Activated CD4-positive, alpha-beta T cell treated with anti-CD3 and anti-CD28 coated beads for 36 hours (primary cell): ENCODE results near the gene C6orf163. TPM values are rescaled to one million over a fixed set of nuclear protein-coding genes. Genes with fewer than 3 reads are reported as not detected.
A peak's percentile ranks its signal among the peaks of the same experiment; 100 is the strongest.

Experiments
- ATAC-seq: fragments of 200-7000 bp; cut with Tn5 transposase; one replicate; pipeline ENCODE4 v1.10.0; 2021; ENCODE audit warnings: mild to moderate bottlenecking, moderate library complexity
- CTCF ChIA-PET: fragments of 350-600 bp; sonication (Branson Sonifier 250); formaldehyde crosslinking; loops from one replicate; lab custom pipeline; 2021; ENCODE audit warnings: antibody characterized with exemption; lab: Charles Lee
- POLR2A ChIA-PET: fragments of 350-600 bp; sonication (Branson Sonifier 250); formaldehyde crosslinking; loops from one replicate; lab custom pipeline; 2021; ENCODE audit warnings: antibody characterized with exemption, inconsistent platforms; lab: Charles Lee
- DNase-seq: peaks from one replicate; pipeline ENCODE4 v3.0.0-alpha.2; 2020
- H3K27ac Mint-ChIP-seq: one replicate; pipeline ENCODE4 v1.8.0; 2021; ENCODE audit warnings: mixed read lengths
- H3K27me3 Mint-ChIP-seq: one replicate; pipeline ENCODE4 v1.8.0; 2021; ENCODE audit warnings: mixed read lengths
- H3K36me3 Mint-ChIP-seq: one replicate; pipeline ENCODE4 v1.8.0; 2021; ENCODE audit warnings: low read depth, mixed read lengths
- H3K4me1 Mint-ChIP-seq: one replicate; pipeline ENCODE4 v1.8.0; 2021; ENCODE audit warnings: mixed read lengths
- H3K4me3 Mint-ChIP-seq: one replicate; pipeline ENCODE4 v1.8.0; 2021; ENCODE audit warnings: mild to moderate bottlenecking, moderate library complexity, mixed read lengths
- H3K9me3 Mint-ChIP-seq: one replicate; pipeline ENCODE4 v1.8.0; 2021; ENCODE audit warnings: low read depth, mixed read lengths
- intact Hi-C, 2 experiments: fragments of 100-400 bp; cut with DNase I in 1 of 2; cut with micrococcal nuclease in 1 of 2; formaldehyde crosslinking; loops; one replicate each; pipeline versions ENCODE4 v1.14.2 to v1.15.1; 2022 to 2024; cut with DNase I, micrococcal nuclease
- total RNA-seq, 2 experiments: library from RNA; stranded (reverse); gene quantifications; one replicate each; pipeline ENCODE4 v1.2.3, GENCODE V29; 2021

Gene C6orf163
- total RNA-seq, 2 experiments from 2014 or later: 1.2 to 1.5 TPM

DNA sequence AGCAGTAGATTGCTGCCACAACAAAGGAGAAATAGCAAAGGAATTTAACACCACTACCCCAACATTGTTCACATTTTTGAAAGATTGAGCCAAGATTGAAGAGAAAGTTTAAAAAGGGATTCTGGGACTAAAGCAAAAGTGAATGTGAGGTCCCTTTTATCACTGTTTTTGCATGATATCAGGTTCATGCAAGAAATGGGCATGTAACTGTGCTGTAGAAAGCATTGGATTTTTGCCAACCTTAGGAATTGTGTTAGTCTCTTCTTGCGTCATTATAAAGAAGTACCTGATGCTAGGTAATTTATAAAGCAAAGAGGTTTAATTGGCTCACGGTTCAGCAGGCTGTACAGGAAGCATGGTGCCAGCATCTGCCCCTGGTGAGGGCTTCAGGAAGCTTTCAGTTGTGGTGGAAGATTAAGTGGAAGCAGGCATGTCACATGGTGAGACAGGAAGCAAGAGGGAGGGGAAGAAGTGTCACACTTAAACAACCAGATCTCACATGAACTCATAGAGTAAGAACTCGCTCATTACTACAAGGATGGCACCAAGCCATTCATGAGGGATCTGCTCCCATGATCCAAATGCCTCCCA, 10.9 kb upstream of the C6orf163 start:
- Mint-ChIP-seq H3K9me3 (peaks cover 2% of the 10 kb centered on the region), H3K27me3 (no peaks in the 10 kb centered on the region), H3K4me3 (no peak overlapping the region), H3K4me1 (peaks cover 13% of the 10 kb centered on the region), H3K27ac (no peak overlapping the region), H3K36me3 (peaks cover 19% of the 10 kb centered on the region)
- CTCF ChIA-PET: no interaction called here
- peak; percentile 39 for ATAC-seq
- DNase-seq: no peak
- intact Hi-C loops: no loop called here
- POLR2A ChIA-PET: no interaction called here

DNA sequence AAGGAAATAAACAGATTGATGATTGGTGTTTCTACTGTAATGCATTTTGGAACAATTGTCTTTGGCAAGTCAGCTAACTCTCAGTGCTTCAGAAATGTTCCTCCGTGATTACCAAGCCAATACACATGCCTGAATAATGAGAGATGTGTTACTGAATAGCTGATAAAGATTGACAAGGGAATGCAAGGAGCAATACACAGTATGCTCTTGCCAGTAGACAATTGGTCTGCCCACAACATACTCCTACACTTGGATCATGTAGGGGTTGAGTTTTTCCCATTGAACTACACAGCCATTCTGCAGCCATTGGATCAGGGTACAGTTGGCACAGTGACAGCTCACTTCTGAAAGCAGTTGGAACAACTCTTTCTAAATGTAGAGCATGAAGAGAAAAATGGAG, 9.9 kb upstream of the C6orf163 start:
- ATAC-seq (no peak), DNase-seq (no peak)
- Mint-ChIP-seq H3K9me3 (peaks cover 2% of the 10 kb centered on the region), H3K27me3 (no peaks in the 10 kb centered on the region), H3K27ac (no peak overlapping the region), H3K36me3 (peaks cover 17% of the 10 kb centered on the region), H3K4me1 (peaks cover 13% of the 10 kb centered on the region), H3K4me3 (no peak overlapping the region)
- intact Hi-C loops: no loop called here
- CTCF ChIA-PET: no interaction called here
- POLR2A ChIA-PET: interaction anchor here (0.6 kb wide), 1 partner anchor 33 kb away, joined by 3 read pairs; no protein-coding TSS in a partner anchor

DNA sequence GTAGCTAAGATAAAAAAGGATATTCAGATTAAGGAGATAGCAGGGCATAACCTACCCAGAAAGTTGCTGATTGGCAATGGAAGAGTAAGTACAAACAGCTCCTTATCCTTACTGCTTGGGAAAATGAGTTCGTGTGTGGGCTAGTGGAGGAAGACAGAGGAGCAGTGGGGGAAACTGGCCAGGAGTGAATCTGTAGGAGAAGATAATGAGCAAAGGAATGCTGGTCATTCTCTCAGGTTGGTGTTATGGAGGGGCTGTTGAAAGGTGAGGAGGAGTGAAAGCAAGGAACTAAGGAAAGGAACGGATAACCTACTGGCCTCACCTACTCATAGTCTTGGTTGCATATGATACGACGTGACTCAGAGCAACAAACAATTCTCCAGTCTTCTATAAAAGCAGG, 8.2 kb upstream of the C6orf163 start:
- intact Hi-C loops: no loop called here
- ATAC-seq: no peak
- H3K9me3 Mint-ChIP-seq: peaks cover 2% of the 10 kb centered on the region
- peaks cover 17% of the 10 kb centered on the region for H3K36me3 Mint-ChIP-seq
- peaks cover 13% of the 10 kb centered on the region for H3K4me1 Mint-ChIP-seq
- POLR2A ChIA-PET: no interaction called here
- no peaks in the 10 kb centered on the region for H3K27me3 Mint-ChIP-seq
- DNase-seq: no peak
- H3K4me3 Mint-ChIP-seq: no peak overlapping the region
- no peak overlapping the region for H3K27ac Mint-ChIP-seq
- CTCF ChIA-PET: interaction anchor here (0.6 to 1.2 kb wide), 3 partner anchors 8 to 67 kb away, joined by 3 to 4 read pairs (median 3); partner anchors contain the start of gene C6orf163

DNA sequence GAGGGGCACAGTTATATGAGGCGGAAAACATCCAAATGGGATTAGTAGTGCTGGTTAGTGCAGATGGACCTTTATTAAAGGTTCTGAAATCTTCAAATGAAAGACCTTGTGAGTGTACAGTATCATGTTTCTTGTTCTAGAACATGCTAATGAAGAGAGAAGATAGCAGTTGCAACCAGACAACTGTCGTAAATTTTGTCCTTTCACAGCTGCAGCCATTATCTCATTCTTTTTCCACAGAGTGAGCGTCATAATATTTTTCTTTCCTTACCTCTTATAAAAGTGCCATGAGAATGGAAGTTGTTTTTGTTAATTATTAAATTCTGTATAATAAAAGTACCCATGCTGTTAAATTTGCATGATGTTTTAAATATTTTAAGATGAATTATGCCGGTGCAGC, 4.4 kb upstream of the C6orf163 start:
- DNase-seq (no peak), ATAC-seq (no peak)
- Mint-ChIP-seq H3K9me3 (no peaks in the 10 kb centered on the region), H3K4me1 (no peaks in the 10 kb centered on the region), H3K4me3 (no peak overlapping the region), H3K36me3 (peaks cover 4% of the 10 kb centered on the region), H3K27me3 (no peaks in the 10 kb centered on the region), H3K27ac (no peak overlapping the region)
- intact Hi-C loops: no loop called here
- CTCF ChIA-PET: interaction anchor here (1.3 kb wide), 1 partner anchor 53 kb away, joined by 3 read pairs; no protein-coding TSS in a partner anchor
- POLR2A ChIA-PET: no interaction called here

DNA sequence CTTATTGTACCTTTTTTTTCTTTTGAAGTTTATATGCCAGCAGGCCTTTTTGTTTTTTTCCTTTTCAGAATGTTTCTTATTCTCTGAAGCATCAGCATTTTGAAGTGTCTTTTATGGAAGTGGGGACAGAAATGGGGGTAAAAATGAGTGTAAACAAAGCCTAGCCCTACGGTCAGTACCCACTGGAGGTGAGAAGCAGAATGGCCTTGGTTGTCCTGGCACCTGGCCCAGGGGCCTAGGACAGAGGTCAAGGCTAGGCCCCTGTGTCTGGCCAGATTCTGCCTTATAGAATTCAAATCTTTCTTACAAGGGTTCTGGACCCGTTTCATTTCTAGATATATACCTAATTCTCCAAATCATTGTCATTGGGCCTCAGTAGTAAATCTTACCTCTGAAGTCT, 3.5 kb upstream of the C6orf163 start:
- ChIA-PET POLR2A (no interaction called here), CTCF (interaction anchor here (1.3 kb wide), 1 partner anchor 52 kb away, joined by 3 read pairs; no protein-coding TSS in a partner anchor)
- Mint-ChIP-seq H3K27me3 (no peaks in the 10 kb centered on the region), H3K36me3 (peaks cover 6% of the 10 kb centered on the region), H3K9me3 (no peaks in the 10 kb centered on the region), H3K27ac (no peak overlapping the region), H3K4me1 (no peaks in the 10 kb centered on the region), H3K4me3 (no peak overlapping the region)
- no peak for ATAC-seq
- intact Hi-C loops: no loop called here
- DNase-seq: no peak

DNA sequence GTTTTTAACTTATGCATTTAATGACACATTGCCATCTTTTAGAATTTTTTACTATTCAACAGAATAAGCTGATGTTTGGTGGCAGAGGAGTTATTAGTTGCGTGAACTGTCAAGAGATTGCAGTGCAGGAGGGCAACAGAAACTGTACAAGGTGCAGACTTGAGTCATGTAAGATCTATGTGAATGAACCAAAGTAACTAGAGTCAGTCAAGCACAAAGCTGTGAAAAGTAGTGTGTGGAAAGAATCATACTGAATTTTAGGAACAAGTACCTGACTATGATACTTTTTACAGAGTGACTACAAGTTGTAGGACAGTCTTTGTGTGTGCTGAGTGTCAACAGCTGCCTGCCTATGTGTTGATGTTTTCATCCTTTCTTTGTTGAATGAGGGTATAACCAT, 2.7 kb upstream of the C6orf163 start:
- Mint-ChIP-seq H3K27ac (no peak overlapping the region), H3K36me3 (peaks cover 3% of the 10 kb centered on the region), H3K4me1 (no peaks in the 10 kb centered on the region), H3K9me3 (no peaks in the 10 kb centered on the region), H3K27me3 (no peaks in the 10 kb centered on the region), H3K4me3 (no peak overlapping the region)
- no peak for ATAC-seq
- intact Hi-C loops: no loop called here
- CTCF ChIA-PET: no interaction called here
- DNase-seq: no peak
- POLR2A ChIA-PET: interaction anchor here (0.6 kb wide), 1 partner anchor 247 kb away, joined by 3 read pairs; no protein-coding TSS in a partner anchor

DNA sequence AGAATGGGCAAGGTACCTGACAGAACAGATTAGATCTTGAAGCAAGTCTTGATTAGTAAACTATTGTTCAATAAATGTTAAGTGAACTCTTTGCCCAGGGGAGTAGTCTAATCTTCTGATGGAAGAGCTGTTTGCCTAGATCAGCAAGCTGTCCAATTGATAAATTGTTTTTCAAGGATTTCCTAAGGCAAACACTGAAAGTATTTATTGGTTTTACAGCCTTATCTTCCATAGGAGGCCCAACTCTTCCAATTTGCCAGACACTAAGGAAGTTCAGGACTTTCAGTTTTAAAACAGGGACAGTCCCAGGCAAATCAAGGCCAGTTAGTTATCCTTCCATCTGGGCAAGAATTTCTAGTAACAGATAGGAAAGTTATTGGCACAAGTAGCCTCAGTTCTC, 1.8 kb upstream of the C6orf163 start:
- H3K27ac Mint-ChIP-seq: no peak overlapping the region
- no peak overlapping the region for H3K4me3 Mint-ChIP-seq
- POLR2A ChIA-PET: no interaction called here
- H3K9me3 Mint-ChIP-seq: no peaks in the 10 kb centered on the region
- no peaks in the 10 kb centered on the region for H3K27me3 Mint-ChIP-seq
- CTCF ChIA-PET: no interaction called here
- intact Hi-C loops: no loop called here
- H3K4me1 Mint-ChIP-seq: no peaks in the 10 kb centered on the region
- DNase-seq: no peak
- no peak for ATAC-seq
- peaks cover 3% of the 10 kb centered on the region for H3K36me3 Mint-ChIP-seq

DNA sequence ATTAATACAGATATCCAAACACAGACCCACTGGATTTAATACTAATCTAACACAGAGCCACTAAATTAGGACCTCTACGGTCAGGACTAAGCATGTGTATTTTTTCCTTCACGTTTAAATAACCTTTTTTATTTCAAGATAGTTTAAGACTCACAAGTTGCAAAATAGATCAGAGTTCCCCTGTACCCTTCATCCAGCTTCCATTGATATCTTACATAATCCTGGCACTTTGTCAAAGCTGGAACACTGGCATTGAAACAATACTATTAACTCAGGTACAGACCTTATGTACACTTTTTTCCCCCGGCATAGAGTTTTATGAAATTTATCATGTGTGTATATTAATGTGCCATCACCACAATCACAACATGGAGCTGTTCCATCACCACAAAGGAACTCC, 2.1 kb downstream of the C6orf163 start:
- H3K9me3 Mint-ChIP-seq: no peaks in the 10 kb centered on the region
- no peaks in the 10 kb centered on the region for H3K27me3 Mint-ChIP-seq
- CTCF ChIA-PET: interaction anchor here (1.4 kb wide), 1 partner anchor 10 kb away, joined by 4 read pairs; no protein-coding TSS in a partner anchor
- no peak for DNase-seq
- POLR2A ChIA-PET: no interaction called here
- ATAC-seq: no peak
- H3K4me1 Mint-ChIP-seq: no peaks in the 10 kb centered on the region
- H3K4me3 Mint-ChIP-seq: no peak overlapping the region
- H3K36me3 Mint-ChIP-seq: peaks cover 2% of the 10 kb centered on the region
- intact Hi-C loops: no loop called here
- H3K27ac Mint-ChIP-seq: no peak overlapping the region

DNA sequence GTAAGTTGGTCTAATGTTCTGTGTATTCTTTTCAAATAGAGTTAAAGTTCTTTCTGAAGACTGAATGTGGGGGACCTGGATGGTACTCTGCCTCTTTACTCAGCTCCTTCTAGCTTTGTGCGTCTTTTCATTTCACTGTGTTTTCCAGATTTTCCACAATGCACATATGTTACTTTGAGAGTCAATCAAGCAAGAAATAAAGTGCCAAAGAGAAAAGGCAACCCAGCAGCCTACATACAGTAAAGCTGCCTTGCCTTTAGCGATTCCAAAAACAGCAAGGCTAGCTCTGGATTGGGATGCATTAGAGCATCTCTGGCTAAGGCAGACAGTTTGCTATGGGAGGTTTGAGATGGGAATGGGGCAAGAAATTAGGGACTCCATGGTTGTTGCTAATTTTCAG, 5.3 kb downstream of the C6orf163 start:
- DNase-seq (no peak), ATAC-seq (no peak)
- Mint-ChIP-seq H3K4me3 (no peak overlapping the region), H3K4me1 (no peaks in the 10 kb centered on the region), H3K36me3 (peaks cover 2% of the 10 kb centered on the region), H3K9me3 (no peaks in the 10 kb centered on the region), H3K27ac (no peak overlapping the region), H3K27me3 (no peaks in the 10 kb centered on the region)
- POLR2A ChIA-PET: no interaction called here
- intact Hi-C loops: no loop called here
- CTCF ChIA-PET: interaction anchor here (0.8 kb wide), 1 partner anchor 40 kb away, joined by 3 read pairs; no protein-coding TSS in a partner anchor

DNA sequence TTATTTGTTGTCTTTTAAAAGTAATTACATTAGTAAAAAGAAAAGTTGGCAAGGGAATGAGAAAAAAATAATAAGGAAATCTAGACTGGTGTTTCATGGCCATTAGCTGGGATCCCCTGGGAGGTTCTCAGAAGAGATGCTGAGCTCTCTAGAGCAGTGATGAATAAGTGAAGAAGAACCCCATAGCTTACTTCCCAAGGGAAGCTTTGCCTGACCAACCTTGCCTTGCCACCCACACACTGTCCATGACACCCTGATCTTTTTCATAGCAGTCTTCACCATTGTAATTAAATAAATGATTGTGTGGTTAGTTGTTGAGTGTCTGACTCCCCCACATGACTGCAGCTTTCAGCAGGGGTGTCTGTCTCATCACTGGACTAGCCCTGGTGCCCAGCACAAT, 5.9 kb downstream of the C6orf163 start:
- Mint-ChIP-seq H3K27me3 (no peaks in the 10 kb centered on the region), H3K4me3 (no peak overlapping the region), H3K9me3 (no peaks in the 10 kb centered on the region), H3K4me1 (no peaks in the 10 kb centered on the region), H3K27ac (no peak overlapping the region), H3K36me3 (peaks cover 2% of the 10 kb centered on the region)
- CTCF ChIA-PET: interaction anchor here (0.8 kb wide), 1 partner anchor 40 kb away, joined by 3 read pairs; no protein-coding TSS in a partner anchor
- no peak for ATAC-seq
- intact Hi-C loops: no loop called here
- POLR2A ChIA-PET: no interaction called here
- no peak for DNase-seq

DNA sequence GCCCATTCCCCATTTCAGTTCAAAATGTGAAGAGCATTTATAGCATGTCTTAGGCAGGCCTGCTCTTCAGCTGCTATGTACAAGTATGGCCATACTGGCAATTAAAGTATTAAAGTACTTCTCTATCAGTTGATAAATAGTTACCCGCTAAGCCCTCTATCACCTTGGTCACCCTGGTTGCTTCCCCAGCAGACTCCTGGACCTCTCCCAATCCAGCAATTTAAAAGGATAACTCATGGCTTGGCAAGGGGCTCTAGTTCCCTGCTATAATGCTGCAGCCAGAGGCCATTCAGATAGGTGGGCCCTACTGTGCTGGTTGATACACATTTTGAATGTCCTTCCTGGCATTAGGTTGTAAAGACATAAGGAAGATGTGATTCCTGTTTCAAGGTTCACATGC, 7.0 kb downstream of the C6orf163 start:
- Mint-ChIP-seq H3K9me3 (no peaks in the 10 kb centered on the region), H3K4me3 (no peak overlapping the region), H3K27ac (no peak overlapping the region), H3K36me3 (no peaks in the 10 kb centered on the region), H3K4me1 (no peaks in the 10 kb centered on the region), H3K27me3 (no peaks in the 10 kb centered on the region)
- intact Hi-C loops: no loop called here
- POLR2A ChIA-PET: no interaction called here
- DNase-seq: no peak
- ATAC-seq: no peak
- CTCF ChIA-PET: no interaction called here

DNA sequence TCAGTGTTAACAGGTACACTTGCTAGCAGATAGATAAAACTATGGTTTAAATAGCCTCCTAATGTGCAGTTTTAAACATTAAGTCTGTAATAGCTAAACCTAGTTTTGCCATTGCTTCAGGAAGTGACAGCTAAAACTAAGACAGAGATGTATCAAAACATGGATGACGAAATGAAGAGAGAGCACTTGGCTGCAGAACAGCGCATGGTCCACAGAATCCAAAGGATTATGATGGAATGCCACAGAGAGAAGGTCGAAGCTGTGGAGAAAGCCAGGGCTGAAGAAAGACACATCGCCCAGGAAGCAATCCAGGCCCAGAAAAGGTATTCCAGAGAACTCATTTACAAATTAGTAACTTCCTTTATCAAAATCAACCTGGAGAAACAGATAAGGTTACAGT, 11.6 kb downstream of the C6orf163 start:
- intact Hi-C loops: no loop called here
- Mint-ChIP-seq H3K9me3 (no peaks in the 10 kb centered on the region), H3K4me1 (no peaks in the 10 kb centered on the region), H3K27ac (no peak overlapping the region), H3K36me3 (peaks cover 5% of the 10 kb centered on the region), H3K4me3 (no peak overlapping the region), H3K27me3 (no peaks in the 10 kb centered on the region)
- CTCF ChIA-PET: interaction anchor here (1.0 to 1.4 kb wide), 2 partner anchors 8 to 9 kb away, joined by 3 read pairs; no protein-coding TSS in a partner anchor
- no peak for DNase-seq
- no peak for ATAC-seq
- POLR2A ChIA-PET: no interaction called here
